Left lobe of liver (tissue), 2 donors: ENCODE data around the gene TAGLN. TPM values are rescaled to one million over a fixed set of nuclear protein-coding genes. Genes with fewer than 3 reads are reported as not detected.

Experiments used
- ATAC-seq: fragments of 200-7000 bp; cut with Tn5 transposase; one replicate; pipeline ENCODE4 v1.9.1; 2020; ENCODE audit warnings: mild to moderate bottlenecking, moderate library complexity
- DNase-seq: peaks from one replicate; pipeline ENCODE4 v3.0.0-alpha.2; 2020; ENCODE audit warnings: low spot score
- total RNA-seq: library from RNA; stranded (reverse); gene quantifications from one replicate; pipeline ENCODE4 v1.2.1, GENCODE V29; 2021
- donor health status: DM: no; HTN: no; CAD: no; lungs with moderate emphysema.
- donor health status: DM: no; HTN: yes; CAD: no.

The TAGLN gene
- total RNA-seq: 67.3 TPM

DNA sequence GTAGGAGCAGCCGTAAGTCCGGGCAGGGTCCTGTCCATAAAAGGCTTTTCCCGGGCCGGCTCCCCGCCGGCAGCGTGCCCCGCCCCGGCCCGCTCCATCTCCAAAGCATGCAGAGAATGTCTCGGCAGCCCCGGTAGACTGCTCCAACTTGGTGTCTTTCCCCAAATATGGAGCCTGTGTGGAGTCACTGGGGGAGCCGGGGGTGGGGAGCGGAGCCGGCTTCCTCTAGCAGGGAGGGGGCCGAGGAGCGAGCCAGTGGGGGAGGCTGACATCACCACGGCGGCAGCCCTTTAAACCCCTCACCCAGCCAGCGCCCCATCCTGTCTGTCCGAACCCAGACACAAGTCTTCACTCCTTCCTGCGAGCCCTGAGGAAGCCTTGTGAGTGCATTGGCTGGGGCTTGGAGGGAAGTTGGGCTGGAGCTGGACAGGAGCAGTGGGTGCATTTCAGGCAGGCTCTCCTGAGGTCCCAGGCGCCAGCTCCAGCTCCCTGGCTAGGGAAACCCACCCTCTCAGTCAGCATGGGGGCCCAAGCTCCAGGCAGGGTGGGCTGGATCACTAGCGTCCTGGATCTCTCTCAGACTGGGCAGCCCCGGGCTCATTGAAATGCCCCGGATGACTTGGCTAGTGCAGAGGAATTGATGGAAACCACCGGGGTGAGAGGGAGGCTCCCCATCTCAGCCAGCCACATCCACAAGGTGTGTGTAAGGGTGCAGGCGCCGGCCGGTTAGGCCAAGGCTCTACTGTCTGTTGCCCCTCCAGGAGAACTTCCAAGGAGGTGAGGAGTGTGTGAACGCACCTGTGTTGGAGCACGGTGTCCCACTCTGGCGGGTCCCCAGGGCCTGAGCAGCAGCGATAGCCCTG, at the start of gene TAGLN:
Gene TAGLN (plus strand): TSS at position 318 of the 863 bp plus-strand sequence. CDS start 3,644 bp downstream, outside the sequence.
- DNase-seq: no peak
- peak; percentile 27 for ATAC-seq

DNA sequence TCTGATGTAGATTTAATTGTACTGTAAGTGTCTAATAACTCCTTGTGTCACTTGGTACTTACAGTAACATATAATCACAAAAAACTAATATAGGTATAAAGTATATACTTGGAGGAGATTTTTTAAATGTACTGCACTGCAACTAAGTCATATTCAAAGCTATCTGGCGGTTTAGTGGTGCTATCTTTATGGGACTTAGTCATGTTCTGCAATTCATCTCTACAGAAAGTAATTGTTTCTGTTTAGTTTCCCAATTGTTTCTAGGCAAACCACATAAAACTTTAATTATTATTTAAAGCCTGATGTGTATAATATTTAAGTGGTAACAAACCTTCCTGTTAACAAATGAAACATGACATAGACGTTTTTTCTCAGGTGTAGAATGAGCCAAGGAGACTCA, 47.1 kb upstream of the TAGLN start:
- no peak for DNase-seq
- ATAC-seq: no peak

DNA sequence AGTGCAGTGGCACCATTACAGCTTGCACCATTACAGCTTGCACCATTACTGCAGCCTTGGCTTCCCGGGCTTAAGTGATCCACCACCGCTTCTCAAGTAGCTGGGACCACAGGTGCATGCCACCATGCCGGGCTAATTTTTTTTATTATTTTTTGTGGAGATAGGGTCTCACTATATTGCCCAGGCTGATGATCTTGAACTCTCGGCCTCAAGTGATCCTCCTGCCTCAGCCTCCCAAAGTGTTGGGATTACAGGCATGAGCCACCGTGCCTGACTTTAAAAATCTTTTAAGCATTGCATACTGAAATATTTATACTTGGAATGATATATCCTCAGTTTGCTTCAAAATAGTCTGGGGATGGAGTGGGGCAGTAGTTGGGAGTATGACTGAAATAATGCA, 44.7 kb upstream of the TAGLN start:
- DNase-seq: no peak
- no peak for ATAC-seq

DNA sequence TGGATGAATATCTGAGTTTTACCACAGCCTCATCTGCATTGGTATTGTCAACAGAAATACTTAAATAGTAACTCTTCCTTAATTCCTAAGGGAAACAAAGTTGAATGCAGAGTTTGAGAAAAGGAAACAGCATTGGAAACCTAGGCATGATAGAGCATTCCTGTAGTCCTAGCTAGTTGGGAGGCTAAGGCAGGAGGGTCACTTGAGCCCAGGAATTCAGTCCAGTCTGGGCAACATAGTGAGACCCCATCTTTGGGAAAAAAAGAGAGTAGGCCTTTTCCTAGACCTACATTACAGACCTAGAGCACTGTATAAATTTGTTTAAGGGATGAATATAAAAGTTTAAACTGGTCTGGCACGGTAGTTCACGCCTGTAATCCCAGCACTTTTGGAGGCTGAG, 41.7 kb upstream of the TAGLN start:
- ATAC-seq: no peak
- DNase-seq: no peak

DNA sequence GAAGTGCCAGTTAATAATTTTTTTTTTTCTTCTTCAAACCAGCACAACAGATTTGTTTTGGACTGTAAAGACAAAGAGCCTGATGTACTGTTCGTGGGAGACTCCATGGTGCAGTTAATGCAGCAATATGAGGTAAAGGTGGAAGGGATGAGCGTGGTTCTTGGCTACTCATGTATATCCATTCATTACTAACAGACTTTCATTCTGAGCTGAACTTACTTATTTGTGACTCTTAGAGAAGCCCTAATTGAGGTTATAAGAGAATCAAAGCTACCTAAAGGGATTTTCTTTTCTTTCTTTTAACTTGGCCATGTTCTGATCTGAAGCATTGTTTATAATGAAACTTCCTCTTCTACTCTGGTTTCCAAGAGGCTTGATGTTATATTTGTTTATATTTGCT, 39.3 kb upstream of the TAGLN start:
- no peak for DNase-seq
- no peak for ATAC-seq

DNA sequence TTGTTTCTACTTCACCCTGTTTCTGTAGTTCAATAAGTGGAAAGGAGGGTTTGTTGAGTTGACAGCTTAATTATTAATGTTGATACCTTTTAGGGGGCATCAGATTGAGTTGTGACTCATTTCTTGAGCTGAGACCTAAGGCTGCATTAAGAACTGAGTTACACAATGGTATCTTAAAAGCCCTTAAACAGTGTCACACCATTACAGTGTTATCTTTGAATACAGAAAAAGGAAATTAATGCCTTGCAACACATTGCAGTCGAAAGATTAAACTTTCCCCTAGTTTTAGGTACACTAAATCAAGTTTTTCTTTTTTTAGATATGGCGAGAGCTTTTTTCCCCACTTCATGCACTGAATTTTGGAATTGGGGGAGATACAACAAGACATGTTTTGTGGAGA, 38.3 kb upstream of the TAGLN start:
- no peak for ATAC-seq
- DNase-seq: no peak

DNA sequence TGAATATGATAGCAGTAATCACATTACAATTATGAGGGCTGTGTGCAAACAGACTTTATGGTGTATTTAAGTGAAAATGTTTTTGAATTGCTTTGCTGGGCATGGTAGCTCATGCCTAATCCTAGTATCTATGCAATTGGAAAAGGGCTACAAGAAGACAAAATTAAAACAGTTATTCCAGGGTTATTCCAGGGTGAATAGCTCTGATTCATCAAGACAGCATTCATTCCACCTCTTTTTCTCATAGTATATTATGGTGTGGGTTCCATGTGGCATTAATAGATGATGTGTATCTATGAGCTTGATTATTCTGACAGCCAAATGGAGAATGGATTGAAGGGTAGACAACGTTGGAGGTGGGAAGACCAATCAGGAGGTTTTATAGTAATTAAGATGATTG, 32.7 kb upstream of the TAGLN start:
- ATAC-seq: no peak
- no peak for DNase-seq

DNA sequence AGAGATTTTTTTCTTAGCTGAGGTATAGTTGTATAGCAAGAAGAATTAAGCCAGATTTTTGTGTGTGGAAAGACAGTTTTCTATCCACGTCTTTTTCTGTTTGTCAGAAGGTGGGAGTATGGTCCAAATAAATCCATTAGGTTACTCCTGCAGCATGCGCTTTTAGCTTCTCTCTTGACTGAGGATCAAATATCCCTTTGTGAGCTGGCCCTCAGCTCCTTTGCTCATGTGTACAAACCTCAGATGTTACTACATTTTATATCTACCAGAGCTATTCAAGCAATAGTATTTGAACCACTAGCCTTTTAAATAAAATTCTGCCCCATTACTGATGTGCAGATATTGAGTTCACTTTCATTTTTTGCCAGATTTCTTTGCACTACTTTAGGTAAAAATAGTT, 29.4 kb upstream of the TAGLN start:
- ATAC-seq (no peak), DNase-seq (no peak)

DNA sequence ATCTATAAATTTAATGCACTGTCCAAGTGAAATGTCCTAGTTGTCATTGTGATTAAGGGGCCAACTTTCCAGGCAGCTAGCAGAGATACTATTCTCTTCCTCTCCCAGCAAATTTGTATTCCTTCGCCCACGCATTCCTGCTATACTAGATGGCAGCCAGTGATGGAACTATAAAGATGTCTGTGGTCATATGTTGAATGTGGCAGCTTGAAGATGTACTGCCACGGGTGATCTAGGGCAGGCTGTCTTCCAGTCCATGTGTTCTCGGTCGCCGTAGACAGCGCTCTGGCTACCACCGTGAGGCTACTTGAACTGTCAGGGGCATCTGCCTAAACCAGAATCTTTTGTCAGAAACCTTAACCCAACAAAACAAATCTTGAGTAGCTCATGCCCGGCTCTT, 29.0 kb upstream of the TAGLN start:
- no peak for DNase-seq
- ATAC-seq: no peak

DNA sequence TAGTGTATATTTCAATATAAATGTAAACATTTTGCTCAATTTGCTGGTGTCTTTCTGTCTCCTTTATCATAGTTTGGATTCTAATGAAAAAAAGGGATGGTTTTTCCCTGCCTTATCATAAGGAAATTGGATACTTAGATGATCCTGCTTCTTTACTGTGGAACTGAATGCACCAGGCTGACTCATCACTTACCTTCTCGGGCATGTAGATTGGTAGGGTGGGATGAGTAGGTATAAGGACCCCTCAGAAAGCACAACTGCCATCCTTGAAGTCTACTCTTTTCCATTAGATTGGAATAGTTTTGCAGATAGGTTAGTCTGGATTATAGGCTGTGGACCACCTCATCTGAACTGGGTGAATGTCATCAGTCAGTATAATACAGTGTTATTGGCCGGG, 28.2 kb upstream of the TAGLN start:
- DNase-seq (no peak), ATAC-seq (no peak)

DNA sequence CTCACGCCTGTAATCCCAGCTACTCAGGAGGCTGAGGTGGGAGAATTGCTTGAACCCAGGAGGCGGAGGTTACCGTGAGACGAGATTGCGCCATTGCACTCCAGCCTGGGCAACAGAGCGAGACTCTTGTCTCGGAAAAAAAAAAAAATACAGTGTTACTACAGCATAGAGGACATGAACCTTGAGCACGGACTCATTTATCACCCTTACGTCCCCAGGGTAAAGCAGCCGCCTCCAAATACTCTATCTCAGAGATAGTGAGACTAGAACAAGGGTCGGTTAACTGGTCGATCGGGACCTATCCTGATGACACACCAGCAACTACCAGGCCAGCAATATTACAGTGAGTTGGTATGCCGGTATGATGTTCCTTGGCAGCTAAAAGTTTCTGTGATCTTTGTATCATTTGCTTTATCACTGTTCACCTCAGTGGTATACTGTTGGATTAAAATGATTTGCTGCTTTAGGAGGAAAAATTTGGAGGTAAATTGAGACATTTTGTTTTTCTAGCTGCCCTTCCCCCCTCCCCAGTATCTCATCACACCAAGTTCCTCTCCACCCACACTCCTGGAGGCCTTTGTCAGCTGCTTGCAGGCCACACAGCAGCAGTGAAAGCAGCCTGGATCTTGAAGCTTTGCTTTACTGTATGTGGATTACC, 27.6 kb upstream of the TAGLN start:
- peak; percentile 21 for ATAC-seq
- DNase-seq: no peak

DNA sequence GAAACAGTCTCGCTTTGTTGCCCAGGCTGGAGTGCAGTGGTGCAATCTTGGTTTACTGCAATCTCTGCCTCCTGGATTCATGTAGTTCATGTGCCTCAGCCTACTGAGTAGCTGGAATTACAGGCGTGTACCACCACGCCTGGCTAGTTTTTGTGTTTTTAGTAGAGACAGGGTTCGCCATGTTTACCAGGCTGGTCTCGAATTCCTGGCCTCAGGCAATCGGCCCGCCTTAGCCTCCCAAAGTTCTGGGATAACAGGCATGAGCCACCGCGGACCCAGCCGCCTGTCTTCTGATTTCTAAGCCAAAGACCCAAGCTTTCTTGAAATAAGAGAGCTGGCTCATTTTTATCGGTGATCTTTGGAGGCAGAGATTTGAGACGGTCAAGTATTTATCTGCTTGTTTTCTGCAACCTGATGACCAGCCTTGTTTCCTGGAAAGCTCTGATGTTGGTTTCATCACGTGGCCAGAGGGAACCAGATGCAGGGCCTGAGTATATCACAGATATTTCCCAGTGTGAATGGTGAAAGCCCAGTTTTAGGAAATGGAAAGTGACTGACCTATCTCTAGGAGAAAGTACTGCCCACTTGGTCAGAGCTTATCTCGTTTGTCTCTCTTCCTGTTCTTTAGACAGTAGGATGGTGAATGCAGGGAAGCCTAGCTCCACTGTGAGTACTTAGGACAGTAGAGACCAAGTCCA, 26.3 kb upstream of the TAGLN start:
- peak; percentile 56 for ATAC-seq
- DNase-seq: no peak

DNA sequence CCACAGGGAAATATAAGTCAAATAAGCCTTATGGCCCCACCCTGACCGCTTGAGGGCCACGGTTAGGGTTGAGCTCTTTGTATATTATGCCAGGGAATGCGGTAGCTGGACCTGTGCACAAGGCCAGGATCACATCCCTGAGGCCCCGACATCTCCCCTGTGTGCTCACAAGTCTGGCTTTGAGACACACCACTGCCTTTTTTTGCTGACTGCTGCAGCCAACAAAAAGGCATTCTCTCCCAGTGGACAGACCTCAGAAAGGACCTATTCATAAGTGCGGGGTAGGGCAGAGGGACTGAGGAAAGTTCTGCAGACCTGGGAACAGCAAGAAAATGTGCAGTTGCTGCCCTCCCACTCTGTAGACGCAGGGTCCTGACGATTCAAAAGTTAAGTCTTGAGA, 24.1 kb upstream of the TAGLN start:
- DNase-seq: no peak
- ATAC-seq: no peak

DNA sequence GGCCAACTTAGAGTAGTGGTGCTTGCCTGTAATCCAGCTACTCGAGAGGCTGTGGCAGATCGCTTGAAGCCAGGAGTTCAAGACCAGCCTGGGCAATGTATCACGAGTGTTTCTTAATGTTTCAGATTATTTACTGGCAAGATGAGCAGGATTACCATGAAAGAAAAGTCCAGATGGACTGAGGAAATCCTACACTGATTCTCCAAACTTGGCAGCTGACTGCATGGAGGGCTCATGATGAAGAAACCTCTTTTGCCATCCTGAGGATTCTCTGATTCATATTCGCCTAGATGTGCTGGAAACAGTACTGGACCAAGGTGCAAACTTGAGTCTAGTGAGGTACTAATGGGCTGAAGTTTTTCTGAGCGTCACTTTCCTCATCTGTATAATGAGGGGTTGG, 23.4 kb upstream of the TAGLN start:
- no peak for ATAC-seq
- no peak for DNase-seq

DNA sequence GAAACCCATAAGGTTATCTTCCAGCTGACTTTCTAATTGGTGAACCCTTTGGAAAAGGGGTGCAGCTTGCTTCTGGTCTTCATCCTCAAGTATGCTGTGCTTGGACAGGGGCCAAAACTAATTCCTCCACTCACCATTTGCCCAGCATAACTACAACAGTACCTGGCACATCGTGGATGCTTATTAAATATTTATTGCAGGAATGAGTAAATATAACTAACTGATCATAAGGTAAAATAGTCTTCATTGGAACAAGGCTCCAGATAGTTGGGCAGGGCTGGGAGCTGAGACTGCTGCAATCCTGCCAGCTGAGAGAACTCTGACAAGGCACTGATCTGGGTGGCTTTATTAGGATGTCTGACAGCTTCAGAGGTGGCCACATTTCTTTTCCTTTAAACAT, 23.0 kb upstream of the TAGLN start:
- DNase-seq: no peak
- no peak for ATAC-seq

DNA sequence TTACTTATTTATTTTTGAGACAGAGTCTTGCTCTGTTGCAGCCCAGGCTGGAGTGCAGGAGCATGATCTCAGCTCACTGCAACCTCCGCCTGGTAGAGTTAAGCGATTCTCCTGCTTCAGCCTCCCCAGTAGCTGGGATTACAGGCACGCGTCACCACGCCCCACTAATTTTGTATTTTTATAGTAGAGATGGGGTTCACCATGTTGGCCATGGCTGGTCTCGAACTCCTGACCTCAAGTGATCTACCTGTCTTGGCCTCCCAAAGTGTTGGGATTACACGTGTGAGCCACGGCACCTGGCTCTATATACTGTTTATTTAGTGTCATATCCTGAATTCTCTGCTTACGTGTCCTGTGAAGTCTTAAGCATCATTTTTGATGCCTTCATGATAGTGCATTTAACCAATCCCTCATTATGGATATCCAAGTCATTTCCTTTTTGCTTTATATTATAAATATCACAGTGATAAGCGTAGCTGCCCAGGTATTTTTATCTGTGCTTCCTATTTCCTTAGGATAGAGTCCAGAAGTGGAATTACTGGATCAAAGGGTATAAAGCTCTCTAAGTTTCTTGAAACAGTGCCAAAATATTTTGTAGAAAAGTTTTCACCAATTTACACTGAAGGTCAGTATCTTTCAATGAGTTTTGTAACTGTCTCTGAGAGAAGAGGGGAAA, 21.5 kb upstream of the TAGLN start:
- no peak for ATAC-seq
- DNase-seq: no peak

DNA sequence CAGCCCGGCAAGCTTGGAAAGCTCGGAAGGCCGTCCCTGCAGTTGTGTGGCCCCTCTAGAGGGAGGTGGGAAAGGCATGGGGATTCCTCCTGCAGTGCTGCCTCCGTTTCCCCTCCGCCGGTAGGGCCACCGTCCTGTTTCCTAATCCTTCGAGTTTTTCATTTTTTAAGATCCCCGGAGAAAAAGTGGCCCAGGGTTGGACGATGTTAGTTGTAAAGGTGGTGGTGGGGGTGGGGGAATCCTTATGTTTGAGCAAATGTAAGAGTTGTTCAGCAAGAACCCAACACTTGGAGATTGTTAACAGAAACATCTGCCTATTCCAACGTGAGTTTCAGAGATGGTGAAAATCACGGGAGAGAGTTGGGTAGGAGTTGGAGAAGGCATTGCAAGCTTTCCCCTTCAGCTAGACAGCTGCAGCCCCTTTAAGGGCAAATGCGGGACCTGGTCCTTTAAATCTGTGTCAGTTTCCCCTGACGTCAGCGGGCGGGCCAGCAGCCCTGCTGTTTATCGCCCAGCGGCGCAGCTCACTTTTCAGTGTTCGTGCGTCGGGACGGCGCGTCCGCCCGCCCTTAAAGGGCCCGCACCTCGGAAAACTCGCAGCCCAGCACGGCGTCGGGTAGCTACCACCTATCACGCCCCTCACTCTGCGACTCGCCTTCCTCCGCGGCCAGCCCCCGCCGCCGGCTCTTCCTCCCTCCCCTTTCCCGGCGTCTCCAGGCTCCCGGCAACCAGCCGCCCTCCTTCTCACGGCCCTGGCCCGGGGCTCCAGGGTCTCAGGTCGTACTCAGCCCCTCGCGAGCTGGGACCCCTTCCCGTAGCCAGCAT, 20.7 kb upstream of the TAGLN start, which contains the start of gene SIDT2:
Gene SIDT2 (plus strand): TSS at position 534 of the 825 bp plus-strand sequence. CDS start 521 bp downstream, outside the sequence.
- ATAC-seq: peak; percentile 93
- DNase-seq: peak; percentile 96

DNA sequence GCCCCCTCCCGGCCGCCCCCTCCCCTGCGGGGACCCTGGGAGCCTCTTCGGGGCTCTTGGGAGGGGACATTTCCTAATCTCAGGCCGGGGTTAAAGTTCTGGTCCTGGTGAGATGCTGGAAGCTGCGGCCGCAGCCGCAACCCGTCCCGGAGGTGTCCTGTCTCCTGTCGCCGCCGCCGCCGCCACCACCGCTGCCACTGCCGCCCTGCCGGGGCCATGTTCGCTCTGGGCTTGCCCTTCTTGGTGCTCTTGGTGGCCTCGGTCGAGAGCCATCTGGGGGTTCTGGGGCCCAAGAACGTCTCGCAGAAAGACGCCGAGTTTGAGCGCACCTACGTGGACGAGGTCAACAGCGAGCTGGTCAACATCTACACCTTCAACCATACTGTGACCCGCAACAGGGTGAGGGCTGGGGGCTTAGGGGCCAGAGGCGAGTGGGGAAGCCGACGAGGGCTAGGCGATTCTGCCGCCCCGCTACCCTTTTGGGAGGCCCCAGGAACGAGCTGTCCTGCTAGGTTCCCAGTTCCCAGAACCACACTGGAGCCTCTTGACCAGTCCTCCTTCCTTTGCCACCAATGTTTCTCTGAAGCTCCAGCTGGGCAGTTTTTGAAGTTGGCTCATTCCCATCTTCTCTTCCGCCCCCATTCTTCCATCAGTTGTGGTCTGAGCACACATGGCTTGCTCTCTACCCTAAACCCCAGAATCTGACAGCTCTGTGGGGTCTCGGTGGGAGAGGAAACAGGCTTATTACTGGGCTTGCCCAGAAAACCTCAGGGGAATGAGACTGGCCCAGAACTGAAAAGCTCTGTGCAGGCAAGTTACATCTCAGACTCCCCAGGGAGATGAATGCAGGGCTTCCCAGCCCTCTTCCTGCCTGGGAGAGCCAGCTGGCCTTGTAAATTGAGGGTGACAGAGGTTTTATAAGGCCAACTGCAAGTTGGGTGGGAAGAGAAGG, 19.8 kb upstream of the TAGLN start:
- peak; percentile 76 for ATAC-seq
- DNase-seq: peak; percentile 75

DNA sequence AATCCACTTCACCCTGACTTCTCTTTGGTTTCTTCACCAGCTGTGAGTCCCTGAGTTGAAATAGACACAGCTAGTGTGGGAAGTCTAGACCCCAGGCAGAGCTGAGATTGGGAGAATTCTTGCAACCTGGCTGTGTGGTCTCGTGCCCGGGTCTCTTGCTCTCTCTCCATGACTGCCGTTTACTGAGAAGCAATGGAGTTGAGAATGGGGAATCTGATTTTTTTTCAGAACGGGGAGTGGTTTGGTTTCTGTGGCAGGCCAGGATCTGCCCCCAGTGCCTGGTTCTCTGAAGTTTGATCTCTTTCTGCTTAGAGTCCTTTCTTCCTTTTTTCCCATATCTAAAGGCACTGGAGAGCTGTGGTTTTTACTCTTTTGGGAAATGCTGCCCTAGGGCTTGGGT, 19.1 kb upstream of the TAGLN start:
- ATAC-seq (no peak), DNase-seq (peak; percentile 44)
